Adrenal gland (tissue), 5 donors: ENCODE measurements around the gene ACHE.

Source experiments
- POLR2A ChIP-seq, 2 donors: fragments of 450-650 bp; IDR thresholded peaks; one replicate each; pipeline ENCODE4 v1.6.1; 2017; ENCODE audit warnings: antibody characterized with exemption in 2 of 2, mild to moderate bottlenecking in 2 of 2, moderate library complexity in 1 of 2
- TF ChIP-seq, protein P1 (sequence below), 6 experiments: fragments of 450-650 bp in 4 of 6; fragments of 200-600 bp in 2 of 6; sonication (generic) in 1 of 6; IDR thresholded peaks; 1 replicate in 5 of 6; 2 replicates in 1 of 6; pipeline versions ENCODE4 v1.5.1 to v1.8.0; 2016 to 2021; ENCODE audit warnings: antibody characterized with exemption in 6 of 6, mild to moderate bottlenecking in 2 of 6, moderate library complexity in 1 of 6
- donor health status: DM: no; HTN: no; CAD: no.

DNA sequence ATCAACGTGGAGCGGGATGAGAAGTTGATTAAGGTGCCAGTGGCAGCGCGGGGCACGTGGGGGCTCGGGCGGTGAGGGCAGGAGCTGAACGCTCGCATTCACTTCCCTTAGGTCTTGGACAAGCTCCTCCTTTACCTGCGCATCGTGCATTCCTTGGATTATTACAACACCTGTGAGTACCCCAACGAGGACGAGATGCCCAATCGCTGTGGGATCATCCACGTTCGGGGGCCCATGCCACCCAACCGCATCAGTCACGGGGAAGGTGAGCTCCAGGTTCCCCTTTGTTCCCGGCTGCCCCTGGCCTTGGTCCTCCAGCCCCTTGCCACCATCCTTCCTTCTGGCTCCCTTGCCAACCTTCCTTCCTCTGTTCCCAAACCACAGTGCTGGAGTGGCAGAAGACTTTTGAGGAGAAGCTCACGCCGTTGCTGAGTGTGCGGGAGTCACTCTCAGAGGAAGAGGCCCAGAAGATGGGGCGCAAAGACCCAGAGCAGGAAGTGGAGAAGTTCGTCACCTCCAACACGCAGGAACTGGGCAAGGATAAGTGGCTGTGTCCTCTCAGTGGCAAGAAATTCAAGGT, 8.7 kb downstream of the ACHE start:
- TF ChIP-seq POLR2A (IDR thresholded peaks at IDR 0.05), result no peak
- TF ChIP-seq, protein P1, sequence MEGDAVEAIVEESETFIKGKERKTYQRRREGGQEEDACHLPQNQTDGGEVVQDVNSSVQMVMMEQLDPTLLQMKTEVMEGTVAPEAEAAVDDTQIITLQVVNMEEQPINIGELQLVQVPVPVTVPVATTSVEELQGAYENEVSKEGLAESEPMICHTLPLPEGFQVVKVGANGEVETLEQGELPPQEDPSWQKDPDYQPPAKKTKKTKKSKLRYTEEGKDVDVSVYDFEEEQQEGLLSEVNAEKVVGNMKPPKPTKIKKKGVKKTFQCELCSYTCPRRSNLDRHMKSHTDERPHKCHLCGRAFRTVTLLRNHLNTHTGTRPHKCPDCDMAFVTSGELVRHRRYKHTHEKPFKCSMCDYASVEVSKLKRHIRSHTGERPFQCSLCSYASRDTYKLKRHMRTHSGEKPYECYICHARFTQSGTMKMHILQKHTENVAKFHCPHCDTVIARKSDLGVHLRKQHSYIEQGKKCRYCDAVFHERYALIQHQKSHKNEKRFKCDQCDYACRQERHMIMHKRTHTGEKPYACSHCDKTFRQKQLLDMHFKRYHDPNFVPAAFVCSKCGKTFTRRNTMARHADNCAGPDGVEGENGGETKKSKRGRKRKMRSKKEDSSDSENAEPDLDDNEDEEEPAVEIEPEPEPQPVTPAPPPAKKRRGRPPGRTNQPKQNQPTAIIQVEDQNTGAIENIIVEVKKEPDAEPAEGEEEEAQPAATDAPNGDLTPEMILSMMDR (IDR thresholded peaks at IDR 0.05), result no peak
